IMR-90 (cell line): ENCODE measurements around the gene NT5DC3.

Experiments used
- BHLHE40 ChIP-seq: fragments of 150-350 bp; IDR thresholded peaks from 2 replicates; pipeline ENCODE4 v1.6.1; 2016; ENCODE audit warnings: mild to moderate bottlenecking, low read depth, low read length
- CTCF ChIP-seq: conservative IDR thresholded peaks from 2 replicates; pipeline ENCODE4 v1.5.1; 2012; ENCODE audit warnings: mild to moderate bottlenecking, low read depth, low read length, improper control_type of control experiment
- FOS ChIP-seq: fragments of 150-350 bp; IDR thresholded peaks from 2 replicates; pipeline ENCODE4 v1.6.1; 2016; ENCODE audit warnings: low read depth, low read length
- MAFK ChIP-seq: IDR thresholded peaks from 2 replicates; pipeline ENCODE4 v1.6.1; 2012; ENCODE audit warnings: low read depth, low read length, improper control_type of control experiment
- MAZ ChIP-seq: IDR thresholded peaks from 2 replicates; pipeline ENCODE4 v1.6.1; 2012; ENCODE audit warnings: low read depth, mild to moderate bottlenecking, low read length, improper control_type of control experiment, moderate library complexity, borderline replicate concordance
- MXI1 ChIP-seq: IDR thresholded peaks from 2 replicates; pipeline ENCODE4 v1.6.1; 2012; ENCODE audit warnings: low read depth, mild to moderate bottlenecking, low read length, moderate library complexity, borderline replicate concordance
- NFE2L2 ChIP-seq: fragments of 150-350 bp; IDR thresholded peaks from 2 replicates; pipeline ENCODE4 v1.6.1; 2016; ENCODE audit warnings: low read depth, mild to moderate bottlenecking, low read length
- POLR2A ChIP-seq: IDR thresholded peaks from 2 replicates; pipeline ENCODE4 v1.6.1; 2012; ENCODE audit warnings: mild to moderate bottlenecking, low read depth, low read length
- RAD21 ChIP-seq: IDR thresholded peaks from 2 replicates; pipeline ENCODE4 v1.6.1; 2012; ENCODE audit warnings: low read length, improper control_type of control experiment
- RCOR1 ChIP-seq: IDR thresholded peaks from 2 replicates; pipeline ENCODE4 v1.6.1; 2012; ENCODE audit warnings: mild to moderate bottlenecking, low read length, improper control_type of control experiment; ENCODE audit not compliant: insufficient replicate concordance
- RFX5 ChIP-seq: IDR thresholded peaks from 2 replicates; pipeline ENCODE4 v1.8.0; 2012; ENCODE audit warnings: low read depth, mild to moderate bottlenecking, low read length, moderate library complexity
- SMC3 ChIP-seq: fragments of 150-350 bp; IDR thresholded peaks from 2 replicates; pipeline ENCODE4 v1.6.1; 2016; ENCODE audit warnings: low read depth, mild to moderate bottlenecking, antibody characterized with exemption, low read length, moderate library complexity
- TF ChIP-seq, protein P1 (sequence below): fragments of 150-350 bp; IDR thresholded peaks from 2 replicates; pipeline ENCODE4 v1.6.1; 2017; ENCODE audit warnings: mild to moderate bottlenecking, antibody characterized with exemption, low read length, low read depth

- no peak for TF ChIP-seq CTCF
- TF ChIP-seq MAZ, result no peak
- TF ChIP-seq POLR2A, result no peak
- no peak for TF ChIP-seq MAFK
- TF ChIP-seq RAD21, result no peak
- TF ChIP-seq NFE2L2, result no peak
- no peak for TF ChIP-seq RFX5
- TF ChIP-seq SMC3, result no peak
- TF ChIP-seq, protein P1, sequence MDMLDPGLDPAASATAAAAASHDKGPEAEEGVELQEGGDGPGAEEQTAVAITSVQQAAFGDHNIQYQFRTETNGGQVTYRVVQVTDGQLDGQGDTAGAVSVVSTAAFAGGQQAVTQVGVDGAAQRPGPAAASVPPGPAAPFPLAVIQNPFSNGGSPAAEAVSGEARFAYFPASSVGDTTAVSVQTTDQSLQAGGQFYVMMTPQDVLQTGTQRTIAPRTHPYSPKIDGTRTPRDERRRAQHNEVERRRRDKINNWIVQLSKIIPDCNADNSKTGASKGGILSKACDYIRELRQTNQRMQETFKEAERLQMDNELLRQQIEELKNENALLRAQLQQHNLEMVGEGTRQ, result no peak
- no peak for TF ChIP-seq BHLHE40
- no peak for TF ChIP-seq MXI1
- TF ChIP-seq FOS, result no peak
- no peak for TF ChIP-seq RCOR1
Measured at GRCh38 chr12:103743788-103744187, 97.2 kb downstream of the NT5DC3 start.
